Stimulated activated CD4-positive, alpha-beta T cell treated with anti-CD3 and anti-CD28 coated beads, Interleukin-4, amount 100 ng/mL, for 24 hours (primary cell): ENCODE data around the gene THOP1.
"Not testable (repeated sequence)": the region's sequence is repeated elsewhere in the genome, so short reads cannot be mapped to it uniquely, and the experiment has no call there.

ENCODE experiments used
- DNase-seq: peaks from one replicate; pipeline ENCODE4 v3.0.0-alpha.2; 2020

The THOP1 gene

DNA sequence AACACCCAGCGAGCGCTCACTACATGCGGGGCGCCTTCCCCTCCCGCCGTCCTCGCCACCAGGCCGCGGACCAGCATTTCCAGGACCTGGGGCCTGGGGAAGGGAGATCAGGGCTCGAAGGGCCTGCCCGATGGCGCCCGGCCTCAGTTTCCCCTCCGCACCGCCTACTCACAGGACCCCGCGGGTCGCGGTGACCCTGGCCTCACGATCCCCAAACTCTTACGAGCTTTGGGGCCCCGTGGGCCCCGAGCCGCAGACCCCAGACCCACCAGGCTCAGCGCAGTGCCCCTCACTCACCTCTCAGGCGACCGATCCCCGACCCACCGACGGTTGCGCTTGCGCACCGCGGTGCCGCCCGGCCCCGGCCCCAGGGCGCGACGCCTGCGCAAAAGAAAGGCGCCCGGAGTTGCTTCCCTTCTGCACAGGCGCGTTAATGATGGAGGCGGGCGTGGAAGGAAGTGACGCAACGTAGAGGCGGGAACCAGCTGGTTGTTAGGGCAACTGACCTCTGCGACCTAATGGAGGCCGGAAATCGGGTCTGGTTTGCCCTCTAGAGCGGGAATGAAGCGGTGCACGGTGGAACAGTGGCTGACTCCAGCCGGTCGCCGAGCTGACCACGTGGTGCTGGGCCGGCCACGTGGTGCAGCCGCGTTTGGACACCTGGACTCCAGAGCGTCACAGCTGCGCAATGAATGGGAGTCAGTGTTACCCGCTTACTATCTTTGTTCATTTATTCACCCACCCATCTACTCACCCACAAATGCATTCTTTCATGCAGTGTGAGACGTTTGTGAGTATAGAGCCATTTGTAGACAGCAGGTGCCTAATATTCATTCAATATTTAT, 2.1 kb upstream of the THOP1 start, which contains the start of gene SGTA:
Gene SGTA, minus strand, starts transcription at position 338 of the 845 bp plus-strand sequence. CDS start 14,205 bp downstream, outside the sequence.
- DNase-seq = peak; percentile 98

- no peak for DNase-seq
Measured at GRCh38 chr19:2783781-2784145, 1.5 kb upstream of the THOP1 start.

GRCh38 chr19:2787115-2787514, 1.8 kb downstream of the THOP1 start:
- DNase-seq = no peak

DNA sequence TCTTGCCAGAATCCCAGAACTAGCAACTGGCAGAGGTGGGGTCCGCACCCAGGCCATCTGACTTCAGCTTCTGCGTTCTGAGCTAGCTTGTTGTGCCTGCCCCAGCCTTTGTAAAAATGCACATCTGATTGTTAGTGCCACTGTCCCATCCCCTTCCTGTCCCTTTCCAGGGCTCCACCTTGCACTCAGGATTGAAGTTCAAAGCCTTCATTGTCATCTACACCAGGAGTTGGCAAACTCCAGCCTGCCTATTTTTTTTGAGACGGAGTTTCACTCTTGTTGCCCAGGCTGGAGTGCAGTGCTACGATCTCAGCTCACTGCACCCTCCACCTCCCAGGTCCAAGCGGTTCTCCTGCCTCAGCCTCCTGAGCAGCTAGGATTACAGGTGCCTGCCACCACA, 2.9 kb downstream of the THOP1 start:
- DNase-seq = no peak

- DNase-seq = no peak
Measured at GRCh38 chr19:2790194-2790556, 4.9 kb downstream of the THOP1 start.

- DNase-seq = no peak
Measured at GRCh38 chr19:2790557-2791271, 5.4 kb downstream of the THOP1 start.

DNA sequence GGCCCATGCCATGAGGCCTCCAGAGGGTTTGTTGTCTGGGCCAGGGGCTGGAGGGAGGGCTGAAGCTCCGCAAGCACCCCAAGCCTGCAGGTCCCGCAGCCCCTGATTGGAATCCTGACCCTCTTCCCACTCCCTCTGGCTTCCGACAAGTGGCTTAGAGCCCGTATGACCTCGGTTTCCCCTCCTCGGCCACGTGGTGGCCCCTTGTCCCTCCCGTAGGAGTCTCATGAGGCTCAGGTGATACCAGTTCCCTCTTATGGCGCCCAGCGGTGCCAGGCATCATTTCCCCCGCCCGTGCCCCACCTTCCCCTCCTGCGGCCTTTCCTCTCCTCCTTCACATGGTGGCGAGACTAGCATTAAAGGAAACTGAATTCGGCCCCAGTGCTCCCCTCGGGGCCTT, 6.1 kb downstream of the THOP1 start:
- DNase-seq = no peak

GRCh38 chr19:2791876-2792275, 6.6 kb downstream of the THOP1 start:
- DNase-seq = no peak

DNA sequence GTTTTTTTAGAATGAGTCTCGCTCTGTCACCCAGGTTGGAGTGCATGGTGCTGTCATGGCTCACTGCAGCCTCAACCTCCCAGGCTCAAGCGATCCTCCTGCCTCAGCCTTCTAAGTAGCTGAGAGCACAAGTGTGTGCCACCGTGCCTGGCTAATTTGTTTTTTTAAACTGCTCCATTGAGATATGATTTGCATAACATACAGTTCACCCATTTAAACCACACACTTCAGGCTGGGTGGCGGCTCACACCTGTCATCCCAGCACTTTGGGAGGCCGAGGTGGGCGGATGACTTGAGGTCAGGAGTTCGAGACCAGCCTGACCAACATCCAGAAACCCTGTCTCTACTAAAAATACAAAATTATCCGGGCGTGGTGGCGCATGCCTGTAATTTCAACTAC, 7.4 kb downstream of the THOP1 start:
- DNase-seq = not testable (repeated sequence)

- no peak for DNase-seq
Measured at GRCh38 chr19:2793126-2793525, 7.8 kb downstream of the THOP1 start.

GRCh38 chr19:2793577-2793976, 8.3 kb downstream of the THOP1 start:
- no peak for DNase-seq

- no peak for DNase-seq
Measured at GRCh38 chr19:2795827-2796658, 10.7 kb downstream of the THOP1 start.

DNA sequence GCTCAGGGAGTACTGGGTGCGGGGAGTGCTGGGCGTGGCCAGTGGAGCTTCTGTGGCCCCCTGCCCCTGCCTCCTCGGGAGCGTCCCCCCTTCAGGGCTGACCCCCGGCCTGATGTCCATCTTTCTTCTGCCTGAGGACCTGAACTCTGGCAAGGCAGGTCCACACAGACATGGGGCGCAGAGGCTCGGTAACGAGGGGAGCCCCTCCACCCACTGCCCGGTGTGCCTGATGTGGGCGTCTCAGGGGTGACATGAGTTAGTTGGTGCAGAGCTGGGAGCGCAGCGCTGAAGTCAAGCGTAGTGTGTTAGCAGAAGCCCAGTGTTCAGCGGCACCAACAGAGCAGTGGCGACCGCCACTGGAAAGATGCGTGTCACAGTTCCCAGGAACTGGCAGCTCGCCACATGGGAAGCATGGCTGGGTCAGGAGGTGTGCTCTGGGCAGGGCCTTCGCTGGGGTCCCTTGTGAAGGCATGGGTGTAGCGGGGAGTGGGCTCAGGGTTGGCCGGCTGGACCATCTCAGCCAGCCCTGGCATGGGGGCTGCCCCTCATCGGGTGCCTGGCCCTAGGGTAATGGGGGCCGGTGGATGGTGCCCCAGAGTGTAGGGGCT, 11.5 kb downstream of the THOP1 start:
- DNase-seq = no peak

GRCh38 chr19:2797280-2797679, 12.0 kb downstream of the THOP1 start:
- DNase-seq = no peak

- DNase-seq = no peak
Measured at GRCh38 chr19:2798158-2798685, 12.9 kb downstream of the THOP1 start.

DNA sequence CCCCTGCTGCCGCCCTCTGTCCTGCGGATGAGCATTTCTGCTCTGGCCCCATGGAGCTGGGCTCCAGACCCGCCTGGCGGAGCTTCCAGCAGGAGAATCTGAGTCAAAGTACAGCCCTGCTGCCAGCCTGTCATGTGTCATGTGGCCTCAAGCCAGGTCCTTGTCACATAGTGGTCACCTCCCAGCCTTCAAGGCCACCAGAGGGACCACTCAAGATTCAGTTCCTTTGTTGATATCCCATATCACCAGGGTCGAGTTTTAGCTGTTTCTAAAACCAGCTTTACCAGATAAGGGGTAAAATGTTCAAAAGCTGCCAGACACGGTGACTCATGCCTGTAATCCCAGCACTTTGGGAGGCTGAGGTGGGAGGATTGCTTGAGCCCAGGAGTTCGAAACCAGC, 13.4 kb downstream of the THOP1 start:
- no peak for DNase-seq

- DNase-seq = no peak
Measured at GRCh38 chr19:2799273-2800020, 14.1 kb downstream of the THOP1 start.

DNA sequence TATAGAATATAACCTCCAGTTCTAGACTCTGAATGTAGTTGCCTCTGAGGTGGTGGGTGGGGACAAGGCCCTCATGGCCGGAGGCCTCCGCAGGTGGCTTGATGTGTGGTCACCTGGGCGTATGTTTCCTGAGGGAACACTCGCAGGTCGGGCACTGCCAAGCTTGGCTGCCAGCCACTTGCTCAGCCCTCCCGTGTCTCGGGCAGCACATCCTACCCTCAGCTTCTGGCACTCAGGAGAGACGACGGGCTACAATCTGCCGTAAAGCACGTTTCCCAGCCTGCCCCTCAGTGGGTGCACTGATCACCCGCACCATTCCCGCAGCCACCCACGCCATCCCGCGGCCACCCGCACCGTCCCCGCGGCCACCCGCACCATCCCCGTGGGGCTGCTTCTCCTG, 15.2 kb downstream of the THOP1 start:
- DNase-seq = no peak

DNA sequence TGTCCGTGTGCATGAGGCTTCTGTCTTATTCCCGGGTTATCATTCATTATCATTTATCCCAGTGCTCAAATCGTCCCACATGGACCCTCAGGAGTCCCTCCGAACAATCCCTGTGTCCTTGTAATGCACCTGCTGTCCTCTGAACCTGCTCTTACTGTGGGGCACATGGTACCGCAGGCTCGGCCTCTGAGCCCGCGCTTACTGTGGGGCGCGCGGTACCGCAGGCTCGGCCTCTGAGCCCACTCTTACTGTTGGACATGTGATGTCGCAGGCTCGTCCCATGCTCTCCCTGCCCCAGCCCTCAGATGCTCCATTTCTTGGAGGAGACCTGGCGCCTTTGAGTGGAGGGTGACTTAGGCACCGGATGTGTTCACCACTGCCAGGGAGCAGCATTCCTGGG, 17.5 kb downstream of the THOP1 start:
- no peak for DNase-seq

DNA sequence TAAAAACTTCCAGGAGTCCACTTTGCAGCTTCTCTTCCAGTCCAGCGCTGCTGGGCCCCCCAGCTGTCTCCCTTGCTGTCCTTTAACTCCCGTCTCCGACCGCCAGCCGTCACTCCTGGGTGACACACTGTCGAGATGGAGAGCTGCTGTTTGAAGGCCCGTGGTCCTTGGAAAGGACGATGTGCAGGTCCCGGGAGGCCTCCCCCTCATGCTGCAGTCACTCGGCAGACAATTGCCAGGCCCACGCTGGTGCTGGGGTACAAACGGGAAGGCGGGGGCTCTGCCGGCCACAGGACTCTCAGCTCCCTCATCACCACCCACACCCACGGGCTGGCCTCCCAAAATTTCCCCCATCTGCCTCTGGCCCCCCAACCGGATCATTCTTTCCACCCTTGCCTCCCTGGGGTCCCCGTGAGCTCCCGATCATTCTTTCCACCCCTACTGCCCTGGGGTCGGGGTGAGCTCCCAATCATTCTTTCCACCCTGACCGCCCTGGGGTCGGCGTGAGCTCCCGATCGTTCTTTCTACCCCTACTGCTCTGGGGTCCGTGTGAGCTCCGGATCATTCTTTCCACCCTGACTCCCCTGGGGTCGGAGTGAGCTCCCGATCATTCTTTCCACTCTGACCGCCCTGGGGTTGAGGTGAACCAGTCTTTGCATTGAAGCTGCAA, 18.3 kb downstream of the THOP1 start:
- DNase-seq = no peak
